CD8-positive, alpha-beta memory T cell (primary cell): Measurements from ENCODE around the gene DAB1. TPM values are rescaled to one million over a fixed set of nuclear protein-coding genes. Genes with fewer than 3 reads are reported as not detected.

ENCODE experiments used
- CTCF ChIA-PET: fragments of 350-600 bp; sonication (Branson Sonifier 250); formaldehyde crosslinking; loops from one replicate; lab custom pipeline; 2021; ENCODE audit warnings: antibody characterized with exemption; lab: Charles Lee
- POLR2A ChIA-PET: fragments of 350-600 bp; sonication (Branson Sonifier 250); formaldehyde crosslinking; loops from one replicate; lab custom pipeline; 2021; ENCODE audit warnings: antibody characterized with exemption; lab: Charles Lee
- DNase-seq, 5 donors: peaks; one replicate each; pipeline versions ENCODE4 v3.0.0 to v3.0.0-alpha.2; 2020 to 2022; ENCODE audit warnings: mixed read lengths in 1 of 5
- H3K27ac ChIP-seq: one replicate; pipeline ENCODE4 v1.7.0; 2013; ENCODE audit warnings: low read depth, mild to moderate bottlenecking, low read length, moderate library complexity
- H3K27me3 ChIP-seq: 2 replicates; pipeline ENCODE4 v1.7.0; 2013; ENCODE audit warnings: low read length, mild to moderate bottlenecking; ENCODE audit not compliant: insufficient read depth, poor library complexity, severe bottlenecking
- H3K36me3 ChIP-seq: 2 replicates; pipeline ENCODE4 v1.7.0; 2013; ENCODE audit warnings: mild to moderate bottlenecking, low read length, moderate library complexity; ENCODE audit not compliant: insufficient read depth
- H3K4me1 ChIP-seq: 2 replicates; pipeline ENCODE4 v1.7.0; 2013; ENCODE audit warnings: mild to moderate bottlenecking, low read length, moderate library complexity; ENCODE audit not compliant: insufficient read depth
- H3K4me3 ChIP-seq: 2 replicates; pipeline ENCODE4 v1.7.0; 2013; ENCODE audit warnings: mild to moderate bottlenecking, low read length
- H3K9me3 ChIP-seq: 2 replicates; pipeline ENCODE4 v1.7.0; 2013; ENCODE audit warnings: mild to moderate bottlenecking, low read length
- H3K27ac Mint-ChIP-seq, 8 donors: one replicate each; pipeline ENCODE4 v1.8.0; 2020 to 2021; ENCODE audit warnings: mixed read lengths in 8 of 8, mild to moderate bottlenecking in 6 of 8, inconsistent platforms in 3 of 8, moderate library complexity in 3 of 8
- H3K27me3 Mint-ChIP-seq, 2 donors: one replicate each; pipeline ENCODE4 v1.8.0; 2020 to 2021; ENCODE audit warnings: mixed read lengths in 2 of 2, mild to moderate bottlenecking in 1 of 2, moderate library complexity in 1 of 2
- H3K36me3 Mint-ChIP-seq, 3 donors: one replicate each; pipeline ENCODE4 v1.8.0; 2020 to 2021; ENCODE audit warnings: mixed read lengths in 3 of 3, inconsistent platforms in 1 of 3, mild to moderate bottlenecking in 1 of 3
- H3K4me1 Mint-ChIP-seq, 3 donors: one replicate each; pipeline ENCODE4 v1.8.0; 2020 to 2021; ENCODE audit warnings: mixed read lengths in 3 of 3, inconsistent platforms in 1 of 3, mild to moderate bottlenecking in 1 of 3
- H3K4me3 Mint-ChIP-seq, 7 donors: one replicate each; pipeline ENCODE4 v1.8.0; 2020 to 2021; ENCODE audit warnings: mixed read lengths in 7 of 7, mild to moderate bottlenecking in 6 of 7, moderate library complexity in 4 of 7, inconsistent platforms in 2 of 7
- H3K9me3 Mint-ChIP-seq, 5 donors: one replicate each; pipeline ENCODE4 v1.8.0; 2020 to 2022; ENCODE audit warnings: mixed read lengths in 5 of 5, mild to moderate bottlenecking in 3 of 5, moderate library complexity in 2 of 5, inconsistent platforms in 1 of 5
- polyA plus RNA-seq: library from polyadenylated mRNA; unstranded; fragments of 300-500 nt; fragmentation: Illumina TruSeq; gene quantifications from one replicate; pipeline ENCODE4 v1.2.3, GENCODE V29; 2021
- total RNA-seq, 2 experiments: library from RNA; stranded (reverse); gene quantifications; one replicate each; pipeline ENCODE4 v1.2.3, GENCODE V29; 2021

DAB1 gene
- total and polyA plus RNA-seq, 3 experiments from 2014 or later, result 0.09 to 1.7 TPM; not detected in 1

- H3K36me3 Mint-ChIP-seq, result peaks cover 0 to 14% (median 0%) of the 10 kb centered on the region in 3 donors
- H3K9me3 Mint-ChIP-seq, result peaks cover 0 to 10% (median 6%) of the 10 kb centered on the region in 5 donors
- Histone ChIP-seq H3K9me3 (no peaks in the 10 kb centered on the region), H3K27me3 (no peaks in the 10 kb centered on the region), H3K4me3 (no peak overlapping the region), H3K4me1 (no peaks in the 10 kb centered on the region), H3K36me3 (no peaks in the 10 kb centered on the region), H3K27ac (no peak overlapping the region)
- CTCF ChIA-PET, result no interaction called here
- no peaks in the 10 kb centered on the region for H3K4me1 Mint-ChIP-seq
- DNase-seq, result no peak
- POLR2A ChIA-PET, result no interaction called here
- no peak overlapping the region for H3K27ac Mint-ChIP-seq
- H3K27me3 Mint-ChIP-seq, result peaks cover 0 to 2% of the 10 kb centered on the region in 2 donors
- H3K4me3 Mint-ChIP-seq, result no peak overlapping the region
These were observed 175.0 kb downstream of the DAB1 start for GRCh38 chr1:57248830-57249229.

- Mint-ChIP-seq H3K9me3 (no peaks in the 10 kb centered on the region), H3K36me3 (no peaks in the 10 kb centered on the region), H3K4me1 (no peaks in the 10 kb centered on the region), H3K27me3 (no peaks in the 10 kb centered on the region), H3K27ac (no peak overlapping the region), H3K4me3 (no peak overlapping the region)
- no peak for DNase-seq
- no peaks in the 10 kb centered on the region for H3K9me3 ChIP-seq
- H3K27me3 ChIP-seq, result no peaks in the 10 kb centered on the region
- H3K36me3 ChIP-seq, result no peaks in the 10 kb centered on the region
- CTCF ChIA-PET, result no interaction called here
- H3K4me3 ChIP-seq, result no peak overlapping the region
- POLR2A ChIA-PET, result no interaction called here
- H3K27ac ChIP-seq, result no peak overlapping the region
- H3K4me1 ChIP-seq, result no peaks in the 10 kb centered on the region
These were observed 185.6 kb downstream of the DAB1 start for GRCh38 chr1:57238233-57238781.

GRCh38 chr1:57235730-57236510, 187.9 kb downstream of the DAB1 start:
- DNase-seq, result no peak
- H3K9me3 ChIP-seq, result no peaks in the 10 kb centered on the region
- no peak overlapping the region for H3K4me3 Mint-ChIP-seq
- H3K4me1 Mint-ChIP-seq, result no peaks in the 10 kb centered on the region
- H3K36me3 Mint-ChIP-seq, result no peaks in the 10 kb centered on the region
- no peaks in the 10 kb centered on the region for H3K4me1 ChIP-seq
- no peak overlapping the region for H3K4me3 ChIP-seq
- no peaks in the 10 kb centered on the region for H3K36me3 ChIP-seq
- H3K9me3 Mint-ChIP-seq, result no peaks in the 10 kb centered on the region
- H3K27ac ChIP-seq, result no peak overlapping the region
- H3K27ac Mint-ChIP-seq, result no peak overlapping the region
- H3K27me3 Mint-ChIP-seq, result no peaks in the 10 kb centered on the region
- H3K27me3 ChIP-seq, result no peaks in the 10 kb centered on the region
- ChIA-PET POLR2A (no interaction called here), CTCF (no interaction called here)

- Histone ChIP-seq H3K9me3 (no peaks in the 10 kb centered on the region), H3K27ac (no peak overlapping the region), H3K27me3 (no peaks in the 10 kb centered on the region), H3K36me3 (no peaks in the 10 kb centered on the region), H3K4me3 (no peak overlapping the region), H3K4me1 (no peaks in the 10 kb centered on the region)
- ChIA-PET POLR2A (no interaction called here), CTCF (no interaction called here)
- Mint-ChIP-seq H3K27me3 (no peaks in the 10 kb centered on the region), H3K9me3 (no peaks in the 10 kb centered on the region), H3K36me3 (no peaks in the 10 kb centered on the region), H3K4me3 (no peak overlapping the region), H3K27ac (no peak overlapping the region), H3K4me1 (no peaks in the 10 kb centered on the region)
- DNase-seq, result no peak
These were observed 189.4 kb downstream of the DAB1 start for GRCh38 chr1:57234459-57234858.

- H3K9me3 ChIP-seq, result no peaks in the 10 kb centered on the region
- ChIA-PET CTCF (no interaction called here), POLR2A (no interaction called here)
- H3K27me3 Mint-ChIP-seq, result no peaks in the 10 kb centered on the region
- no peaks in the 10 kb centered on the region for H3K4me1 Mint-ChIP-seq
- H3K4me1 ChIP-seq, result no peaks in the 10 kb centered on the region
- no peak overlapping the region for H3K4me3 ChIP-seq
- no peaks in the 10 kb centered on the region for H3K9me3 Mint-ChIP-seq
- no peak for DNase-seq
- H3K4me3 Mint-ChIP-seq, result no peak overlapping the region
- no peaks in the 10 kb centered on the region for H3K27me3 ChIP-seq
- H3K27ac Mint-ChIP-seq, result no peak overlapping the region
- no peaks in the 10 kb centered on the region for H3K36me3 Mint-ChIP-seq
- no peak overlapping the region for H3K27ac ChIP-seq
- H3K36me3 ChIP-seq, result no peaks in the 10 kb centered on the region
These were observed 191.4 kb downstream of the DAB1 start for GRCh38 chr1:57232500-57232899.

- Mint-ChIP-seq H3K9me3 (no peaks in the 10 kb centered on the region), H3K27me3 (no peaks in the 10 kb centered on the region), H3K4me1 (no peaks in the 10 kb centered on the region), H3K36me3 (no peaks in the 10 kb centered on the region), H3K27ac (no peak overlapping the region), H3K4me3 (no peak overlapping the region)
- H3K4me3 ChIP-seq, result no peak overlapping the region
- no peak overlapping the region for H3K27ac ChIP-seq
- H3K4me1 ChIP-seq, result no peaks in the 10 kb centered on the region
- no peaks in the 10 kb centered on the region for H3K36me3 ChIP-seq
- DNase-seq, result no peak
- POLR2A ChIA-PET, result no interaction called here
- CTCF ChIA-PET, result no interaction called here
- no peaks in the 10 kb centered on the region for H3K9me3 ChIP-seq
- H3K27me3 ChIP-seq, result no peaks in the 10 kb centered on the region
These were observed 193.9 kb downstream of the DAB1 start for GRCh38 chr1:57229998-57230397.

GRCh38 chr1:57229076-57229475, 194.8 kb downstream of the DAB1 start:
- no peak overlapping the region for H3K4me3 Mint-ChIP-seq
- H3K4me3 ChIP-seq, result no peak overlapping the region

GRCh38 chr1:57222801-57223200, 201.1 kb downstream of the DAB1 start:
- Mint-ChIP-seq H3K27me3 (peaks cover 0 to 1% of the 10 kb centered on the region in 2 donors), H3K4me1 (no peaks in the 10 kb centered on the region)

More at GRCh38 chr1:57229076-57229475, 194.8 kb downstream of the DAB1 start:
- no peaks in the 10 kb centered on the region for H3K9me3 ChIP-seq
- POLR2A ChIA-PET, result no interaction called here
- Mint-ChIP-seq H3K36me3 (no peaks in the 10 kb centered on the region), H3K27me3 (no peaks in the 10 kb centered on the region), H3K9me3 (no peaks in the 10 kb centered on the region), H3K4me1 (no peaks in the 10 kb centered on the region), H3K27ac (no peak overlapping the region)
- no peaks in the 10 kb centered on the region for H3K4me1 ChIP-seq
- no peak for DNase-seq
- CTCF ChIA-PET, result no interaction called here
- no peak overlapping the region for H3K27ac ChIP-seq
- H3K27me3 ChIP-seq, result no peaks in the 10 kb centered on the region
- H3K36me3 ChIP-seq, result no peaks in the 10 kb centered on the region

More at GRCh38 chr1:57222801-57223200, 201.1 kb downstream of the DAB1 start:
- no peaks in the 10 kb centered on the region for H3K9me3 ChIP-seq
- no peak for DNase-seq
- H3K27me3 ChIP-seq, result no peaks in the 10 kb centered on the region
- Mint-ChIP-seq H3K36me3 (peaks cover 0 to 5% (median 0%) of the 10 kb centered on the region in 3 donors), H3K4me3 (no peak overlapping the region), H3K9me3 (peaks cover 0 to 9% (median 3%) of the 10 kb centered on the region in 5 donors), H3K27ac (no peak overlapping the region)
- ChIA-PET POLR2A (no interaction called here), CTCF (no interaction called here)
- no peaks in the 10 kb centered on the region for H3K4me1 ChIP-seq
- no peak overlapping the region for H3K27ac ChIP-seq
- no peak overlapping the region for H3K4me3 ChIP-seq
- H3K36me3 ChIP-seq, result no peaks in the 10 kb centered on the region
